T-helper 2 cell treated with Interferon-gamma antibody and Interleukin-4, amounts not matched to agents 100 ng/mL and 5 ng/mL, for 36 hours (primary cell): ENCODE data around the gene STRA8. TPM values are rescaled to one million over a fixed set of nuclear protein-coding genes. Genes with fewer than 3 reads are reported as not detected.
"Not testable (repeated sequence)": the region's sequence is repeated elsewhere in the genome, so short reads cannot be mapped to it uniquely, and the experiment has no call there.

Experiments used
- intact Hi-C: fragments of 100-400 bp; cut with micrococcal nuclease; formaldehyde crosslinking; loops from one replicate; pipeline ENCODE4 v1.15.1; 2023
- total RNA-seq: library from RNA; stranded (reverse); gene quantifications from 2 replicates; pipeline ENCODE4 v1.2.3, GENCODE V29; 2022

The STRA8 gene
- total RNA-seq, 1 donor from 2014 or later: not detected

DNA sequence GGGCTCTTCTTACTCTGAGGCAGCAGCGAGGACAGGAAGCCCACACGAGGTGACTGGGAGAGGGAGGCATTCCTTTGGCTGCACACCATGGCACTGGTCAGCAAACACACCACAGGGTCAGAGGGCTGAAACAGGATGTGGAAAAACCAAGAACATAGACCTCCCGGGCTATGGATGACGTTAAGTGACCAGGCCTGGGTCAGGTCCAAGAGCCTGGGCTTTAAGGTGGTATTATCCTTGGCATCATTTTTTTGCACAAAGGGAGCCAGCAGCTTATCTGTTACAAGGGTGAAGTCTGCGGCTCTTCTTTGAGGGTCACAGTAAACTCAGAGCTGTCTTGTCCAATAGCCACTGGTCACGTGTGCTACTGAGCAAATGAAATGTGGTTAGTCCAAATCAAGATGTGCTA, 29.3 kb upstream of the STRA8 start:
- intact Hi-C loops: no loop called here

DNA sequence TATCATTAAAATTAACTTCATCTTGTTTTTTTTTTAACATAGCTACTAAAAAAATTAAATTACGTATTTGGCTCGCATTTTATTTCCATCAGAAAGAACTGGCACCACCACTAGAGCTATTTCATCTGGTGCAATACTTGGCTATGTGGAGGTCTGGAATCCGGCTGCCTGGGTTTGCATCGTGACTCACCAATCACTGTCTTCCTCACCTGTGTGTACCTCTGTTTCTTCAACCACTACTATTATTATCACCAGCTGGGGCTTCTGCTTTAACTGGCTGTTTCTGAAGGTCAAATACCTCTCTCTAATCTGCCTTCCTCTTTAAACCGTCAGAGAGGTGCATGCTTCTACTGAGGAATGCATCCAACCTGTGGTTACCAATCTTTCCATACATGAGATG, 28.8 kb upstream of the STRA8 start:
- intact Hi-C loops: no loop called here

DNA sequence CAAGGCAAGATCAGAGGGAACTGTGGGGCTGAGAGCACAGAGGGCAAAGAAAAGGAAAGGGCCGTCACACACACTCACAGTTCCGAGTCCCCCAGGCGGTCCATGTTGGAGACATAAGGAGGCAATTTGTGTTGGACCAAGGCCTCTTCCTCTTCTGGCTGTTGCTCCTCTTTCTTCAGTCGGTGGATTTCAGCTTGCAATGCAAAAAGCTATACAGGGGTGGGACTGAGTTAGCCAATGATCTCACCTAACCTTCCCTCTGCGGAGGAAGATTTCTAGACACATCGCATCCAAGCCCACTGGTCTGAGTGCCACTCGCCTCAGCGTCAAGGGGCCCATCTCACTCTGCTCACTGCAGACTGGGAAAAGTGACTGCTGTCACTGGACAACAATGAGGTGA, 27.8 kb upstream of the STRA8 start:
- intact Hi-C loops: no loop called here

DNA sequence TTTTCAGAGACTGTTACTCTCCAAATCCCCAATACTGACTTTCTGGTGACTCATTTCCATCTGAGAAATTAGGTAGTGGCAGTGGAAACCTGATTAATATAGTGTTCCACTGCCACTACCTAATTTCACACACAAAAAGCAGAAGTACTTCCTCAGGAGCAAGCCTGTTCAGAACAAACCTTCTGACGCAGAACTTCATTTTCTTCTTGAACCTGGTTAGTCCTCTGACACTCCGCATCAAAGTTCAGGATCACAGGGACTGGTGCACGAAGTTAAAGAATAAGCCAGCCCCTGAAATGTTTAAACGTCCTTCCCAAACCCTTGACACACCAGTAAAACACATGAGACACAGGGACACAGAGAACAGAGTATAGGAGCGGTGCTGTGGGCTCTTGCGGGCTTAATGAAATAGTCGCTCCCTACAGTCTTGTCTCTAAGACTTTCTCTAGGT, 26.7 kb upstream of the STRA8 start:
- intact Hi-C loops: no loop called here

DNA sequence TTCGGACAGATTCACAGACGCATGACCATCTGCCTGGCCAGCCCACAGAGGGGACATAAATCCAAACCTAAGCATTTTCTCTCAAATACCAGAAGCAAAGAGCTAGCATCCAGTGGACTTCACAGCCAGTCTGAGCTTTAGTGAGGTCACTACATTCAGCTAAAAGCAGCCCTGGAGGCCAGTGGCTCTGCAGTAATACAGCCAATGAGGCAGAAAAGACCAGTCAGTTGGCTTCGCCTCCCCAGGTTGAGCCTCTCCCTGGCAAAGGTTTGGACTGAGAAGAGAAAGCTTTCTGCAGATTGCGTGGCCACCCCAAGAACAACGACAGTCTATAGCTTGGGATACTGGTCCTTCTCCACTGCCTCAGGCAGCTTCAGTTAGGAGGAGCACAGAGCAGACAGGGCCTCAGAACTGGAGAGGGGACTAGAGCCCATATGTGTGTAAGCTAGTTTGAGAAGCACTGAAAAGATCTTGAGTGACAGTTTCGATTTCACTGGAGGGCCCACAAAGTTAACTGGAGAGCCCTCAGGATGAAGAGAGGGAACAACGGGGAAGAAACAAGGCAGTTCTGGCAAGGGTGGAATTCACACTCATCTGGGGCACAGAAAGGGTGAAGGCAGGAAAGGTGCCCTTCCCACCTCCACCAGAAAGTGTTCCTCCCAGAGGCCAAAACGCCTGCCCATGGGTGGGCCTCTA, 26.1 kb upstream of the STRA8 start:
- intact Hi-C loops: no loop called here

DNA sequence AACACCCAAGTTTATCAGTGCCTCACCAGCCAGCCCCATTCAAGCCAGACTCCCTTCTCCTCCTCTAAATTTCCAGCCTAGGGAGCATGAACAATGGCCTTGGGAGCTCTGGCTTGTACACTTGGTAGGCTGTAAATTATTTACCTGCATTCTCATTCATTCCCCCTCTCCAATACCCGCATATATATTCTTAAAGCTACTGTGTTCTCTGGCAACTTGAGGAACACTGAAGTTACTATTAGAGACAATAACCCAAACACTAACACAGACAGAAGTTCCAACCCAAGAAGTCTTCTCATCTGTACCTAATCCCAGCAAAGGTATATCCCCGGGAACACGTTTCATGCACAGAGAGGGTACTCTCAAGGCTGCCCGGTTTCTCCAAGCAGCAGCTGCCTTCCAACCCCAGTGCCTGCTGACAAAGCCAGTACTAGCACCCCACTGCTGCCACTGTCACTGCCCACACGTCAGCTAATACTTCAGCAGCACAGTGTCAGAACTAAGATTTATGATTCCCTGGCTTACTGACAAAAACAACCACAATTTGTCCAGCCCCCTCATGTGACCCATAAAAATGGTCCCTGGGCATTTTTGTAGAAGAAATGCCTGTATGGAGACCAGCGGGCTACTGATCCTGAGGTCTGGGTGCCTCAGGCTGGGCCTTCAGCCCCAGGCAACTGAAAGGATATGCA, 25.4 kb upstream of the STRA8 start:
- intact Hi-C loops: no loop called here

DNA sequence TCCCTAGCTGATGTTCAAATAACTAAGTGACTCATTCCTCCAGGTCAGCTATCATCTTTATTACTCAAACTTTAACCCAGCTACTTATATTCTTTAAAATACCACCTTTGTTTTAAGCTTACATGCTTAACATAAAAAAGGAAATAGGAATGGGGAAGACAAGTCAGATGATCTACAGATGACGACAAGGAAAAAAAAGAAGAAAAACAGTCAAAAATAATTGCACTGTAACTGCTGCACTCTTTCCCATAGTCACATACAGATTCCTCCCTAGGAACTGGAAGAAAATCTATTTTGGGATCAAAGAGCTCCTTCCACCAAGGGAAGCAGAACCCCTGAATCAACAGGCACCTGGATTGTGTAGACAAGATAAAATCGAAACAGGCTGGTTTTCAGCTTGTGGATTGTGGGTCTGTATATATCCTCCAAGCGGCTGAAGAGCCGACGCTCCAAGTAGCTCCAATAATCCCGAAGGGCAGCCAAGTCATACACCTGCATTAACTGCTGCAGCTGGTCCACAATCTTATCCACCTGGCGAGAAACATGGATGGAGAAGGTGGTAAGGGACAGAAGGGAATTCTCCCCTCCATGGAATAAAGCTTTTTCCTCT, 24.3 kb upstream of the STRA8 start:
- intact Hi-C loops: no loop called here

DNA sequence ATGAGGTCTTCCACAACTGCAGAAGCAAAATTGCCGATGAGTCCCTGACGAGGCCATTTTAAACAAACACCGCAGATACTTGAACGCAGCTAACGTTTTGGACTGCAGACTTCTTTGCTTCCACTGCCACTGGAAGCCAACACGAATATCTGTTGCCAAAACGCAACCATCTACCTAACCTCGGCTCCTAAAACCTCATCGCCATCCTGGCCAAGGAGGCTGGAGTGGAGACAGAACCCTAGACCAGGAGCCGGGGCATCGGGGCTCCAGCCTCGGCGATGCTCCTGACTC, 22.8 kb upstream of the STRA8 start:
- intact Hi-C loops: loop anchor here (1.0 to 5.0 kb wide), 9 partner anchors 41 to 766 kb away; partner anchors contain the start of genes AGBL3, AKR1B1, BPGM and CNOT4

DNA sequence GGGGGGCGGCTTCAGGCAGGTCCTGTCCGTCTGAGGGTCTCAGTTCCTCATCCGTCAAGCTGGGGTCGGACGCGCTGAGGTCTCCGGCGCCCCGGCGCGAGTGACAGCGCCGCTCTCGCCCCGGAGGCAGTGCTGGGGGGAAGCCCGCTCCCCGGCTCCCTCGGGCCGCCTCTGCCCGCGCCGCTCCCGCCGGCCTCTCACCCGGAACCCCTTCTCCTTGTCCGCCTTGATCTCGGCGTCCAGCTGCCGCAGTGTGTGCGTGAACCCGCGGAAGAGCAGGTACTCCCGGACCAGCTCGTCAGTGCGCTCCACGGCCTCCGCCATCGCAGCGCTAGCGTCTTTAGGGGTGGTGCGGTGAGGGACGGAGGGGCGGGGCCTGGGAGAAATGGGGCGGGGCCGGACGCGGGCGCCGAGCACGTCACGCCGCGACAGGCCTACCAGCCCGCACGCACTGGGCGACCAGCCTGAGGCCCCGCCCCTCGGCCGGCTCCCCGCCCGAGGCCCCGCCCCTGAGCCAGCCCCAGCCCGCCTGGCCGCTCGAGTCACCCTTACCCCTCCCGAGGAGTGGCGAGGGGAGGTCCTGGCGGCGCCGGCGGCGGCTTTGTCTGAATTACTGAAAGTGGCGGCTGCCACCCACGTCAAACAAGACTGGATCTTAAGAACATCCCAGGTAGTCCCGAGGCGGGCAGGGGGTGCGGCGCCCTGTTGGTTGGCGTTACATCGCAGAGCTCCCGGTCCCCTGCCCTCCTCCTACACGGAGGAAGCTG, 22.3 kb upstream of the STRA8 start, which contains the start of gene WDR91:
Gene WDR91 (minus strand): TSS at position 348 of the 767 bp plus-strand sequence. CDS start 24 bp downstream, at position 324.
- intact Hi-C loops: loop anchor here (1.0 to 5.0 kb wide), 8 partner anchors 41 to 766 kb away; partner anchors contain the start of genes AGBL3, AKR1B1, BPGM and CNOT4

DNA sequence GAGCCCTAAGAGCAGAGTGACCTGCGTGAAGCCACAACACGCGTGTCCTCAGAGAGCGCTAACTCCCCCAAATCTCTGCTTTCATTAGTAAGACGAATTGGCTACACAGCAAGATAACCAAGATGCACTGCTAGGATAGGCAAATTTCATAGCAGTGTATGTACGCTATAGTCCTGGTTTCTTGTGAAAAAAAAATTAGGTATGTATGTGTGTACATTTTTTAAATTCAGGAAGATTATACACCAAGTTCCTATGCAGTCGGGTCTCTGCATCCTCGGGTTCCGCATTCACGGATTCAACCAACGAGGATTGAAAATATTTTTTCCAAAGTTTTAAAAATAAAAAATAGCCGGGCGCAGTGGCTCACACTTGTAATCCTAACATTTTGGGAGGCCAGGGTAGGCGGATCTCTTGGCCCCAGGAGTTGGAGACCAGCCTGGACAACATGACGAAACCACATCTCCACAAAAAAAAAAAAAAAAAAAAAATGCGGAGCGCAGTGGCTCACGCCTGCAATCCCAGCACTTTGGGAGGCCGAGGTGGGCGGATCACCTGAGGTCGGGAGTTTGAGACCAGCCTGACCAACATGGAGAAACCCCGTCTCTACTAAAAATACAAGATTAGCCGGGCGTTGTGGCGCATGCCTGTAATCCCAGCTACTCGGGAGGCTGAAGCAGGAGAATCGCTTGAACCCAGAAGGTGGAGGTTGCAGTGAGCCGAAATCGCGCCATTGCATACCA, 21.5 kb upstream of the STRA8 start:
- intact Hi-C loops: loop anchor here (1.0 to 5.0 kb wide), 8 partner anchors 42 to 765 kb away; partner anchors contain the start of genes AGBL3, AKR1B1, BPGM and CNOT4

DNA sequence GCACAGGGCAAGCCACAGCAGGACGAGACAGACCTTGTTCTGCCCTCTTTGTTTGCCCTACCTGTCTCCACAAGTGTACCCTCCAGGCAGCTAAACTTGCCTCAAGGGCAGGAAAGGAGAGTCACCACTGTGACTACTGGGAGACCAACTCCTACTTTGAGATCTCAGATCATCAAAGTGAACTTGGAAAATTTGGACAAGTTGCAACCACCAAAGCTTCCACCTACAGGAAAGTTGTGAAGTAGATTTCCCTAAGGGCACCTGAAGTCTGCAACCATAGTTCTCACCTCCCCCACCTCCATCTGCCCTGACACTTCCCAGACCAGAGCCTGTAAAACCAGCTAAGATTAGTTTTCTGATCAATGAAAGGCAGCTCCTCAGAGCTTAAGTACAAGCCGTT, 19.8 kb upstream of the STRA8 start:
- intact Hi-C loops: loop anchor here (5.0 kb wide), 1 partner anchor 763 kb away; the partner anchor contains the start of gene MTPN

DNA sequence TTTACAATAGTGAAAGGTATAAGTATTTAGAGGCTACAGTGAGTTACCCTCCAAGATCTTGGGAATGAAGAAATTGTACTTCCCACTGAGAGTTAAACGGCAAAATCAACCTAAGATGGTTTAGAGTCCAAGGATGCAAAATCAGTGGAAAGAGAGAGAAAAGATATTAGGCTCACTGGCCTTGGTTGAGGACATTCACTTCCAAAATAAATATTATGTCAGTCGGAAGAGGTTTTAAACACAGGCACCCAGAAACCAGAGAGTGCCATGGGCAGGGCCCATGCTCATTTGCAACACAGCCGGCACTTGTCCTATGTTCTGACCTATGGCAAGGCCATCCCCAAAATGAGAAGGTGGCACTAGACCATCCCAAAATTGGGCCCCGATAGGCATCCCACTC, 18.5 kb upstream of the STRA8 start:
- intact Hi-C loops: no loop called here

DNA sequence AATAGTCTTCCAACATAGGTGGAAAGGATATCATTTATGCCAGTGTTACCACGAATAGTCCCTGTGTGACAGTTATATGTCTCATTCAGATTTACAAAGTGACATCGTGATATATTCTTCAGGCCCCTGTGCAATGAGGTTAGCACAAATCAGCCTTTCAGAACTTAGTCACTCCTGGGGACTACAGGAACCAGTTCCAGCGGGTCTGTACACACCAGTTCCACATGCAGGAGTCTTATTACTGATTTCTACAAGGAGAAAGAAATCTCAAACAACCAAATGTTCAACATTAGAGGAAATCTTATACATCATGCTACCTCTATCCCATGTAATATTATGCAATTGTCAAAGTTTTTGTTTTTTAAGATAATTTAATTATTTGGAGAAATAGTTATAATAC, 17.9 kb upstream of the STRA8 start:
- intact Hi-C loops: no loop called here

DNA sequence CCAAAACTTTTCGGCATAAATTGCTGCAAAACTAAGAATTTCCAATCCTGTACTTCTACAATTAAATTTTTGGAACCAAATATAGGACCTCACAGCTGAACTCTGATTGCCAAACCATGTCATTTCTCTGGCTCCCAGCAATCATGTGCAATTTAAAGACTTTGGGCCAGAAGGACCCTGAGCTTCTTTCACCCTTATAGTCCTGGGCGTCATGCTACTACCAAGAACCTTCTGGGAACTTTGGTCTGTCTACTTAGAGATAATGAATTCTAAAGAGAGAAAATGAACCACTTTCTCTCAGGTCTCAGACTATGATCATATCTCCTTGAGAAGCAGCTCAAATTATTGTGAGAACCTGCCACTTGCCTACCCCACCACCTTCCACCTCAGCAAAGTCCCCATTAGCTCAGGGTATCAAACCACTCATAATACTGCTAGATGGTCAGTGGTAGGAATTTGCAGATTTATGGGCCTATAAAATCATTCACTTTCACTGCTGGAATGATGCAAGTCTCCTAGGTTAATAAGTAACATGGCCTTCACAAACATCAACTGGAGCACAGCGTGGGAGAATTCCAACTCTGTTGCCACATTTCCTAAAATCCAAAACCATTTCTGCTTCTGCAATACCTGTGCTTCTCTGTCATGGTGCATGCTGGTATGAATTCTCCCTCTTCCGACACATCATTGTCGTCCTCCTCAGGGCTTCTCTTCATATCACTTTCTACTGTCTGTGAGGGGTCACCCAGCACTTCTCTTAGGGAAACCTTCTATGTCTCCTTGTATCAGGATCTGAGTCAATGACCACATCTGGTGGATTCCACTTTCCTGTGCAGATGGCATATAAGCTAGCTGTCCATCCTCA, 15.8 kb upstream of the STRA8 start:
- intact Hi-C loops: no loop called here

DNA sequence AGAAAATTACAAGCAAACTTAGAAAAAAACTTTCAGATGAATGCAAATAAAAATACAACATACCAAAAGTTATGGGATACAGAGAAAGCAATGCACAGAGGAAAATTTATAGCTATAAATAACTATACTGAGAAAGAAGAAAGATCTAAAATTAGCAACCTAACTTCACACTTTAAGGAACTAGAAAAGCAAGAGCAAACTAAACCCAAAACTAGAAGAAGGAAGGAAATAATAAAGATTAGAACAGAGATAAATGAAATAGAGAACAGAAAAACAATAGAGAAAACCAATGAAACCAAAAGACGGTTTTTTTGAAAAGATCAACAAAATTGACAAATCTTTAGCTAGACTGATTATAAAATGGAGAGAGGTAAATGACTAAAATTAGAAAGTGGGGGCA, 9.6 kb upstream of the STRA8 start:
- intact Hi-C loops: no loop called here

DNA sequence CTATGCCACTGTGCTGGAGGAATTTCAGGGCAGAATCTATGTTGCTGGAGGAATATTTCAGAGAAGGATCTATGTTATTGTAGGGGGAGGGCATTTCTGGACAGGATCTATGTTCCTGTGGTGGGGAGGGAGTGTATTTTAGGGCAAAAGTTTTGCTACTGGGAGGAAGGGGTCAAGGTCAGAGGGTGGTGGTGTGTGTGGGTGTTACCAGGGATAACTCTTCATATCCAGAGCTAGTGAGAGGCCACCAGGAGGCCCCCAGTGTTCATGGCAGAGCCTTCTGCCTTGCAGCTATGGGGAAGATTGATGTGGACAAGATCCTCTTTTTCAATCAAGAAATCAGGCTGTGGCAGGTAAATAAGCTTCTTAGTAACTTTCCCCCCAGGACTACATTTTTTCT, 2.0 kb upstream of the STRA8 start:
- intact Hi-C loops: no loop called here

DNA sequence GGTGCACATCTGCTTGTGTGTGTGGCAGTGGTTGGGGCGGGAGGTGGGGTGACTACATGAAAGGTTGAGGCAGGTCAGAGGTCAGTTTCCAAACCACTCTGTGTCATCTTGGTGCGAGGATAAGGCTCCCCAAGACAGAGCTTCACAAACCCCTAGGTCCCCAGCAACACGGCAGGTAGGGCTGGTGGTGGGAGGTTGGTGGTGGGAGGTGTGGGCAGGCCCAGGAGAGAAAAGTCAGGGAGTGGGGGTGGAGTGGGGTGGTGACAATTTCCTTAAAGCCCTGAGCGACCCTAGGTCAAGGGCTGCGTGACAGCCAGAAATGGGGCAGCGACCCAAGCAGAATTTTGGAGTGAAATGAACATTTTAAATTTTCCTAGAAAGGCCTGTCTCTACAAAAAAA, 1.6 kb upstream of the STRA8 start:
- intact Hi-C loops: no loop called here

DNA sequence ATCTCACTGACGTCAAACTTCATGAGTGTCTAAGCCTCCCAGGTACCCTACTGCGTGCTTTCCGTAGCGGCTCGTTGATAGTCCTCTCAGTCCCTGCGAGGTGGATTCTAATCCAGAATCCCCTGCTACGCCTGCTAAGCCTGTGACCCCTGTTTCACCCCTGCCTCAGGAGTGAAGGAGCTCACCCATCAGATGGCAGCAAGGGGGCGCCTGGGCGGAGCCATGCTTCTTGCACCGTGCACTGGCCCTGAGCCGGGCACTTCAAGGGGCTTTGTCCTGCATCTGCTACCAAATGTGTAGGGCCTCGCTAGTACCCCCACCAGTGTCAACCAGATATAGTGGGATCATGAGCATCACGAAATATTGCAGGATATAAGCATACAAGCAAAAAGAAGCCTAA, 918 bp upstream of the STRA8 start:
- intact Hi-C loops: no loop called here

DNA sequence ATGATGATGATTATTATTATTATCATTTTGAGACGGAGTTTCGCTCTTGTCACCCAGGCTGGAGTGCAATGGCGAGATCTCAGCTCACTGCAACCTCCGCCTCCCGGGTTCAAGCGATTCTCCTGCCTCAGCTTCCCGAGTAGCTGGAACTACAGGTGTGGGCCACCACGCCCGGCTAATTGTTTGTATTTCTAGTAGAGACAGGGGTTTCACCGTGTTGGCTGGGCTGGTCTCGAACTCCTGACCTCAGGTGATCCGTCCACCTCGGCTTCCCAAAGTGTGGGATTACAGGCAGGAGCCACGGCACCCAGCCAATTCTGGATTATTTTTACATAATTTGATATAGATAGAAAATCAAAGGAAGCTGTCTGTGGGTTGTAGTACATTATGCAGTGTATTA, 457 bp downstream of the STRA8 start:
- intact Hi-C loops: not testable (repeated sequence)

DNA sequence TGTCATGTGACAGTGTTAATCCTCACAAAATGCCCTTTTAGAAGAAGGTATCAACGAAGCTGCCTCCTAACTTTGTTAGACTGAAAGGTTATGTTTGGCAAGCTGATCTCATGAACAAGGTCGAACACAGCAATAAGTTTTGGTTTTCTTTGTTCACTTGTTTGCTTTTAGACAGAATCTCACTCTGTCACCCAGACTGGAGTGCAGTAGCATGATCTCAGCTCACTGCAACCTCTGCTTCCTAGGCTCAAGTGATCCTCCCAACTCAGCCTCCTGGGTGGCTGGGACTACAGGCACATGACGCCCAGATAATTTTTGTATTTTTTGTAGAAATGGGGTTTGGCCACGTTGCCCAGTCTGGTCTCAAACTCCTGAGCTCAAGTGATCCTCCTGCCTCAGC, 1.1 kb downstream of the STRA8 start:
- intact Hi-C loops: no loop called here
